DOHH2 (cell line): ENCODE data around the gene CSAG2.
"Not testable (repeated sequence)": the region's sequence is repeated elsewhere in the genome, so short reads cannot be mapped to it uniquely, and the experiment has no call there.

Experiments used
- EZH2phosphoT487 ChIP-seq: fragments of 200-600 bp; sonication (generic); IDR thresholded peaks from 2 replicates; pipeline ENCODE4 v1.6.1; 2017; ENCODE audit warnings: borderline replicate concordance, mild to moderate bottlenecking, antibody characterized with exemption, low read length, moderate library complexity, mixed read lengths
- TF ChIP-seq, protein P1 (sequence below): fragments of 200-600 bp; sonication (generic); IDR thresholded peaks from one replicate; pipeline ENCODE4 v1.5.1; 2014; ENCODE audit warnings: antibody characterized with exemption, mild to moderate bottlenecking, low read depth, low read length; ENCODE audit not compliant: poor library complexity, severe bottlenecking

GRCh38 chrX:152713815-152714787 lies 5.0 kb upstream of the CSAG2 start, which contains the start of gene MAGEA2B:
- TF ChIP-seq, protein P1, sequence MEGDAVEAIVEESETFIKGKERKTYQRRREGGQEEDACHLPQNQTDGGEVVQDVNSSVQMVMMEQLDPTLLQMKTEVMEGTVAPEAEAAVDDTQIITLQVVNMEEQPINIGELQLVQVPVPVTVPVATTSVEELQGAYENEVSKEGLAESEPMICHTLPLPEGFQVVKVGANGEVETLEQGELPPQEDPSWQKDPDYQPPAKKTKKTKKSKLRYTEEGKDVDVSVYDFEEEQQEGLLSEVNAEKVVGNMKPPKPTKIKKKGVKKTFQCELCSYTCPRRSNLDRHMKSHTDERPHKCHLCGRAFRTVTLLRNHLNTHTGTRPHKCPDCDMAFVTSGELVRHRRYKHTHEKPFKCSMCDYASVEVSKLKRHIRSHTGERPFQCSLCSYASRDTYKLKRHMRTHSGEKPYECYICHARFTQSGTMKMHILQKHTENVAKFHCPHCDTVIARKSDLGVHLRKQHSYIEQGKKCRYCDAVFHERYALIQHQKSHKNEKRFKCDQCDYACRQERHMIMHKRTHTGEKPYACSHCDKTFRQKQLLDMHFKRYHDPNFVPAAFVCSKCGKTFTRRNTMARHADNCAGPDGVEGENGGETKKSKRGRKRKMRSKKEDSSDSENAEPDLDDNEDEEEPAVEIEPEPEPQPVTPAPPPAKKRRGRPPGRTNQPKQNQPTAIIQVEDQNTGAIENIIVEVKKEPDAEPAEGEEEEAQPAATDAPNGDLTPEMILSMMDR: not testable (repeated sequence)
- TF ChIP-seq EZH2phosphoT487: not testable (repeated sequence)
